GM12878 (cell line): ENCODE results near the gene MAN1A1. TPM values are rescaled to one million over a fixed set of nuclear protein-coding genes. Genes with fewer than 3 reads are reported as not detected.

Experiments used
- POU2F2 ChIP-seq: IDR thresholded peaks from 3 replicates; pipeline ENCODE4 v1.6.1; 2011; ENCODE audit warnings: low read depth, mild to moderate bottlenecking, low read length, borderline replicate concordance
- REST ChIP-seq: IDR thresholded peaks from 2 replicates; pipeline ENCODE4 v1.6.1; 2012; ENCODE audit warnings: mild to moderate bottlenecking, low read depth, low read length
- SUPT20H ChIP-seq: IDR thresholded peaks from 2 replicates; pipeline ENCODE4 v1.6.1; 2011; ENCODE audit warnings: low read depth, mild to moderate bottlenecking, low read length, moderate library complexity, borderline replicate concordance; ENCODE audit not compliant: control insufficient read depth
- ZNF687 ChIP-seq: fragments of 450-650 bp; IDR thresholded peaks from 2 replicates; pipeline ENCODE4 v1.6.1; 2017; ENCODE audit warnings: mild to moderate bottlenecking, moderate library complexity
- polyA plus RNA-seq, 11 experiments: library from polyadenylated mRNA; depleted of rRNA in 4 of 11; unstranded in 6 of 11; stranded (reverse) in 5 of 11; fragments of >200 nt; fragmentation: Nextera tagmentation in 4 of 11; fragmentation: Illumina TruSeq in 1 of 11; extraction: Ambion mirVana in 4 of 11; extraction: Trizol in 1 of 11; gene quantifications; 1 replicate in 1 of 11; 2 replicates in 10 of 11; pipeline versions ENCODE4 v1.2.1 to v1.2.3, GENCODE V29; 2011 to 2016; ENCODE audit warnings: inconsistent platforms in 2 of 11, missing spikeins in 2 of 11, low read depth in 1 of 11
- total RNA-seq, 4 experiments: library from RNA; depleted of rRNA in 3 of 4; stranded (reverse); fragments of >200 nt in 3 of 4; fragmentation: Illumina TruSeq in 1 of 4; extraction: Trizol in 1 of 4; gene quantifications; 2 replicates each; pipeline versions ENCODE4 v1.2.1 to v1.2.3, GENCODE V29; 2013 to 2021

The MAN1A1 gene
- total and polyA plus RNA-seq, 10 of the 15 experiments (the other 5 are each of a cell fraction or from before 2014, with no cell fraction given), result 5.4 to 28.1 (median 19.5) TPM

GRCh38 chr6:119162134-119162775 lies 187.3 kb downstream of the MAN1A1 start (continued):
- TF ChIP-seq ZNF687 (no peak), REST (no peak), SUPT20H (no peak), POU2F2 (no peak)
